B cell (primary cell): ENCODE results near the gene SNX32. TPM values are rescaled to one million over a fixed set of nuclear protein-coding genes. Genes with fewer than 3 reads are reported as not detected.
A peak's percentile ranks its signal among the peaks of the same experiment; 100 is the strongest.

Experiments
- ATAC-seq: fragments of 200-7000 bp; cut with Tn5 transposase; one replicate; pipeline ENCODE4 v1.10.0; 2021; ENCODE audit warnings: low read depth, mild to moderate bottlenecking, moderate number of reproducible peaks, moderate library complexity
- CTCF ChIA-PET: fragments of 350-600 bp; sonication (Branson Sonifier 250); formaldehyde crosslinking; loops from one replicate; lab custom pipeline; 2021; ENCODE audit warnings: antibody characterized with exemption, inconsistent platforms; lab: Charles Lee
- POLR2A ChIA-PET: fragments of 350-600 bp; sonication (Branson Sonifier 250); formaldehyde crosslinking; loops from one replicate; lab custom pipeline; 2021; ENCODE audit warnings: antibody characterized with exemption; lab: Charles Lee
- DNase-seq: peaks from one replicate; pipeline ENCODE4 v3.0.0; 2013
- H2AFZ ChIP-seq: 2 replicates; pipeline ENCODE4 v1.6.1; 2012; ENCODE audit warnings: mild to moderate bottlenecking, low read depth, low read length; ENCODE audit not compliant: insufficient read depth, poor library complexity, severe bottlenecking
- H3K27ac ChIP-seq, 2 donors: 1 replicate in 1 of 2; 2 replicates in 1 of 2; pipeline ENCODE4 v1.5.1; 2012 to 2013; ENCODE audit warnings: low read length in 2 of 2, mild to moderate bottlenecking in 2 of 2, moderate library complexity in 1 of 2
- H3K27me3 ChIP-seq, 4 experiments: fragments of 200-600 bp in 1 of 4; sonication (generic) in 1 of 4; replicated peaks in 1 of 4; 1 replicate in 2 of 4; 2 replicates in 2 of 4; pipeline versions ENCODE4 v1.6.1 to v1.7.0; 2013 to 2016; ENCODE audit warnings: low read length in 3 of 4, mild to moderate bottlenecking in 2 of 4, mixed read lengths in 1 of 4, moderate library complexity in 1 of 4; ENCODE audit not compliant: insufficient read depth in 4 of 4, control insufficient read depth in 3 of 4; ENCODE audit errors: control extremely low read depth in 1 of 4
- H3K36me3 ChIP-seq, 2 experiments: replicated peaks in 1 of 2; 1 replicate in 1 of 2; 2 replicates in 1 of 2; pipeline versions ENCODE4 v1.6.1 to v1.7.1; 2013; ENCODE audit warnings: low read length in 1 of 2; ENCODE audit not compliant: insufficient read depth in 2 of 2, control insufficient read depth in 1 of 2; ENCODE audit errors: control extremely low read depth in 1 of 2, extremely low read depth in 1 of 2
- H3K4me1 ChIP-seq, 2 donors: fragments of 200-600 bp in 1 of 2; sonication (generic) in 1 of 2; 1 replicate in 1 of 2; 2 replicates in 1 of 2; pipeline versions ENCODE4 v1.5.1 to v1.6.1; 2013 to 2017; ENCODE audit warnings: low read length in 2 of 2; ENCODE audit not compliant: control insufficient read depth in 2 of 2, insufficient read depth in 2 of 2
- H3K4me2 ChIP-seq: replicated peaks from 2 replicates; pipeline ENCODE3; 2012; ENCODE audit warnings: mild to moderate bottlenecking, low read depth, low read length; ENCODE audit not compliant: poor library complexity, severe bottlenecking
- H3K4me3 ChIP-seq, 5 experiments: fragments of 200-600 bp in 1 of 5; sonication (generic) in 1 of 5; 1 replicate in 3 of 5; 2 replicates in 2 of 5; pipeline versions ENCODE4 v1.5.1 to v1.7.0; 2011 to 2016; ENCODE audit warnings: low read length in 4 of 5, mild to moderate bottlenecking in 4 of 5, low read depth in 2 of 5, control low read depth in 1 of 5, moderate library complexity in 1 of 5; ENCODE audit not compliant: insufficient read depth in 1 of 5; ENCODE audit errors: control extremely low read depth in 1 of 5, extremely low read depth in 1 of 5
- H3K79me2 ChIP-seq: fragments of 200-600 bp; sonication (generic); one replicate; pipeline ENCODE4 v1.6.0; 2016; ENCODE audit warnings: low read length; ENCODE audit not compliant: control insufficient read depth, insufficient read depth
- H3K9ac ChIP-seq: fragments of 200-600 bp; sonication (generic); 2 replicates; pipeline ENCODE4 v1.6.1; 2017; ENCODE audit warnings: mild to moderate bottlenecking, low read length, moderate library complexity
- H3K9me3 ChIP-seq, 3 donors: one replicate each; pipeline versions ENCODE4 v1.6.1 to v1.7.1; 2013; ENCODE audit warnings: low read length in 2 of 3; ENCODE audit not compliant: control insufficient read depth in 2 of 3, insufficient read depth in 1 of 3; ENCODE audit errors: control extremely low read depth in 1 of 3
- H4K20me1 ChIP-seq: 2 replicates; pipeline ENCODE4 v1.6.0; 2012; ENCODE audit warnings: mild to moderate bottlenecking, low read length; ENCODE audit not compliant: insufficient read depth, control insufficient read depth, poor library complexity, severe bottlenecking
- H3K27ac Mint-ChIP-seq: one replicate; pipeline ENCODE4 v1.8.0; 2021; ENCODE audit warnings: mixed read lengths
- H3K27me3 Mint-ChIP-seq: one replicate; pipeline ENCODE4 v1.8.0; 2021; ENCODE audit warnings: mixed read lengths
- H3K4me1 Mint-ChIP-seq: one replicate; pipeline ENCODE4 v1.8.0; 2021; ENCODE audit warnings: mixed read lengths
- H3K4me3 Mint-ChIP-seq: one replicate; pipeline ENCODE4 v1.8.0; 2021; ENCODE audit warnings: mixed read lengths
- H3K9me3 Mint-ChIP-seq: one replicate; pipeline ENCODE4 v1.8.0; 2022; ENCODE audit warnings: mixed read lengths; ENCODE audit not compliant: insufficient read depth
- EZH2 ChIP-seq: IDR thresholded peaks from 2 replicates; pipeline ENCODE4 v1.6.1; 2012; ENCODE audit warnings: borderline replicate concordance, low read depth, mild to moderate bottlenecking, moderate library complexity, low read length; ENCODE audit not compliant: insufficient read depth, poor library complexity, severe bottlenecking
- WGBS: methylation state at CpG from one replicate; pipeline ENCODE4 v1.1.5; 2013; ENCODE audit warnings: missing lambda C conversion rate; ENCODE audit not compliant: insufficient coverage; 5-methylcytosine and 5-hydroxymethylcytosine counted together
- intact Hi-C: fragments of 100-400 bp; cut with micrococcal nuclease; formaldehyde crosslinking; loops from one replicate; pipeline ENCODE4 v1.10.0; 2022
- polyA plus RNA-seq: library from polyadenylated mRNA; depleted of rRNA; stranded (reverse); fragments of >200 nt; gene quantifications from 2 replicates; pipeline ENCODE4 v1.2.3, GENCODE V29; 2012
- total RNA-seq, 2 donors: library from RNA; stranded (reverse); fragments of 120-200 nt in 1 of 2; gene quantifications; 1 replicate in 1 of 2; 2 replicates in 1 of 2; pipeline versions ENCODE4 v1.2.3 to v1.2.4, GENCODE V29; 2013 to 2022
- TF ChIP-seq, protein P1 (sequence below): fragments of 200-600 bp; IDR thresholded peaks from one replicate; pipeline ENCODE4 v1.8.0; 2022; ENCODE audit warnings: antibody characterized with exemption, mild to moderate bottlenecking

SNX32 gene
- total and polyA plus RNA-seq, 2 donors (not counting 1 experiment from before 2014, with no cell fraction given) = 0.57 to 0.89 TPM

- CTCF ChIA-PET = interaction anchor here (0.6 to 15.5 kb wide), 32 partner anchors 9 to 515 kb away, joined by 3 to 244 read pairs (median 6); partner anchors contain the start of genes BANF1, C11orf68, CFL1 and CTSW
- Histone ChIP-seq H4K20me1 (peaks cover 26% of the 10 kb centered on the region), H3K36me3 (peaks cover 0 to 28% of the 10 kb centered on the region in 2 experiments), H2AFZ (peak overlapping the region; percentile 99), H3K27me3 (no peaks in the 10 kb centered on the region), H3K4me2 (peak overlapping the region; percentile 99), H3K9ac (peak overlapping the region; percentile 96), H3K27ac (peak overlapping the region; percentile 85), H3K79me2 (peaks cover 40% of the 10 kb centered on the region), H3K4me3 (peak overlapping the region; percentile 63 to 88 (median 75)), H3K4me1 (peaks cover 42 to 57% of the 10 kb centered on the region in 2 donors), H3K9me3 (no peaks in the 10 kb centered on the region)
- DNase-seq = no peak
- H3K9me3 Mint-ChIP-seq = no peaks in the 10 kb centered on the region
- TF ChIP-seq EZH2 = no peak
- TF ChIP-seq, protein P1, sequence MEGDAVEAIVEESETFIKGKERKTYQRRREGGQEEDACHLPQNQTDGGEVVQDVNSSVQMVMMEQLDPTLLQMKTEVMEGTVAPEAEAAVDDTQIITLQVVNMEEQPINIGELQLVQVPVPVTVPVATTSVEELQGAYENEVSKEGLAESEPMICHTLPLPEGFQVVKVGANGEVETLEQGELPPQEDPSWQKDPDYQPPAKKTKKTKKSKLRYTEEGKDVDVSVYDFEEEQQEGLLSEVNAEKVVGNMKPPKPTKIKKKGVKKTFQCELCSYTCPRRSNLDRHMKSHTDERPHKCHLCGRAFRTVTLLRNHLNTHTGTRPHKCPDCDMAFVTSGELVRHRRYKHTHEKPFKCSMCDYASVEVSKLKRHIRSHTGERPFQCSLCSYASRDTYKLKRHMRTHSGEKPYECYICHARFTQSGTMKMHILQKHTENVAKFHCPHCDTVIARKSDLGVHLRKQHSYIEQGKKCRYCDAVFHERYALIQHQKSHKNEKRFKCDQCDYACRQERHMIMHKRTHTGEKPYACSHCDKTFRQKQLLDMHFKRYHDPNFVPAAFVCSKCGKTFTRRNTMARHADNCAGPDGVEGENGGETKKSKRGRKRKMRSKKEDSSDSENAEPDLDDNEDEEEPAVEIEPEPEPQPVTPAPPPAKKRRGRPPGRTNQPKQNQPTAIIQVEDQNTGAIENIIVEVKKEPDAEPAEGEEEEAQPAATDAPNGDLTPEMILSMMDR = no peak
- no peaks in the 10 kb centered on the region for H3K27me3 Mint-ChIP-seq
- H3K27ac Mint-ChIP-seq = peak overlapping the region; percentile 98
- 6% methylated on average over 22 of the region's 23 CpGs for WGBS
- H3K4me1 Mint-ChIP-seq = peaks cover 61% of the 10 kb centered on the region
- intact Hi-C loops = loop anchor here (1.0 to 2.0 kb wide), 6 partner anchors 15 to 115 kb away; partner anchors contain the start of genes BANF1, C11orf68, DRAP1 and EFEMP2
- peak overlapping the region; percentile 98 for H3K4me3 Mint-ChIP-seq
- ATAC-seq = no peak
- POLR2A ChIA-PET = interaction anchor here (0.6 to 6.2 kb wide), 19 partner anchors 10 to 1109 kb away, joined by 3 to 65 read pairs (median 6); partner anchors contain the start of genes BANF1, C11orf68, CFL1 and DRAP1
Measured at GRCh38 chr11:65887723-65888162, 54.0 kb downstream of the SNX32 start.
